ENCODE measurements around the gene PLA2R1. TPM values are rescaled to one million over a fixed set of nuclear protein-coding genes. Genes with fewer than 3 reads are reported as not detected.

PLA2R1 gene
- polyA plus RNA-seq, 4 donors: 3.3 to 24.6 (median 4.3) TPM

GRCh38 chr2:159961451-159961850 is 101.0 kb downstream of the PLA2R1 start:
- DNase-seq (no peak), FAIRE-seq (no peak)
- Histone ChIP-seq H3K36me3 (ENCODE audit: control insufficient read depth in 3 of 3, insufficient read depth in 2 of 3, low read depth in 1 of 3, low read length in 3 of 3) (peaks cover 0 to 10% (median 9%) of the 10 kb centered on the region in 3 donors), H3K4me3 (ENCODE audit: low read depth in 1 of 3, low read length in 3 of 3) (no peak overlapping the region), H3K27ac (ENCODE audit: low read depth in 1 of 3, low read length in 2 of 3) (no peak overlapping the region), H3K4me1 (ENCODE audit: control insufficient read depth in 3 of 3, insufficient read depth in 2 of 3, low read depth in 1 of 3, low read length in 2 of 3) (no peaks in the 10 kb centered on the region), H3K27me3 (ENCODE audit: control insufficient read depth in 3 of 3, insufficient read depth in 3 of 3, low read length in 3 of 3) (no peaks in the 10 kb centered on the region), H3K9me3 (ENCODE audit: control insufficient read depth in 2 of 2, insufficient read depth in 1 of 2, low read depth in 1 of 2, low read length in 1 of 2) (no peaks in the 10 kb centered on the region)
- WGBS, 3 donors: 80 to 90% (median 86%) methylated on average over 4 of the region's 4 CpGs

GRCh38 chr2:159961037-159961436 is 101.4 kb downstream of the PLA2R1 start:
- WGBS, 3 donors: 85 to 90% (median 86%) methylated on average over 2 of the region's 2 CpGs
- Histone ChIP-seq H3K4me1 (ENCODE audit: control insufficient read depth in 3 of 3, insufficient read depth in 2 of 3, low read depth in 1 of 3, low read length in 2 of 3) (no peaks in the 10 kb centered on the region), H3K27me3 (ENCODE audit: control insufficient read depth in 3 of 3, insufficient read depth in 3 of 3, low read length in 3 of 3) (no peaks in the 10 kb centered on the region), H3K27ac (ENCODE audit: low read depth in 1 of 3, low read length in 2 of 3) (peak overlapping the region in 1 of 3 donors; percentile 34), H3K9me3 (ENCODE audit: control insufficient read depth in 2 of 2, insufficient read depth in 1 of 2, low read depth in 1 of 2, low read length in 1 of 2) (no peaks in the 10 kb centered on the region), H3K36me3 (ENCODE audit: control insufficient read depth in 3 of 3, insufficient read depth in 2 of 3, low read depth in 1 of 3, low read length in 3 of 3) (peaks cover 0 to 10% (median 9%) of the 10 kb centered on the region in 3 donors), H3K4me3 (ENCODE audit: low read depth in 1 of 3, low read length in 3 of 3) (no peak overlapping the region)
- DNase-seq (no peak), FAIRE-seq (no peak)

GRCh38 chr2:159960414-159960813 is 102.0 kb downstream of the PLA2R1 start:
- no peak for DNase-seq
- Histone ChIP-seq H3K27me3 (ENCODE audit: control insufficient read depth in 3 of 3, insufficient read depth in 3 of 3, low read length in 3 of 3) (no peaks in the 10 kb centered on the region), H3K4me3 (ENCODE audit: low read depth in 1 of 3, low read length in 3 of 3) (no peak overlapping the region), H3K4me1 (ENCODE audit: control insufficient read depth in 3 of 3, insufficient read depth in 2 of 3, low read depth in 1 of 3, low read length in 2 of 3) (no peaks in the 10 kb centered on the region), H3K36me3 (ENCODE audit: control insufficient read depth in 3 of 3, insufficient read depth in 2 of 3, low read depth in 1 of 3, low read length in 3 of 3) (peaks cover 0 to 7% (median 6%) of the 10 kb centered on the region in 3 donors), H3K9me3 (ENCODE audit: control insufficient read depth in 2 of 2, insufficient read depth in 1 of 2, low read depth in 1 of 2, low read length in 1 of 2) (no peaks in the 10 kb centered on the region), H3K27ac (ENCODE audit: low read depth in 1 of 3, low read length in 2 of 3) (no peak overlapping the region)
- FAIRE-seq: no peak
- 86 to 91% (median 89%) methylated on average over 2 of the region's 2 CpGs for WGBS, 3 donors

- DNase-seq (no peak), FAIRE-seq (no peak)
- Histone ChIP-seq H3K4me1 (ENCODE audit: control insufficient read depth in 3 of 3, insufficient read depth in 2 of 3, low read depth in 1 of 3, low read length in 2 of 3) (no peaks in the 10 kb centered on the region), H3K36me3 (ENCODE audit: control insufficient read depth in 3 of 3, insufficient read depth in 2 of 3, low read depth in 1 of 3, low read length in 3 of 3) (peaks cover 0 to 9% (median 6%) of the 10 kb centered on the region in 3 donors), H3K27me3 (ENCODE audit: control insufficient read depth in 3 of 3, insufficient read depth in 3 of 3, low read length in 3 of 3) (no peaks in the 10 kb centered on the region), H3K4me3 (ENCODE audit: low read depth in 1 of 3, low read length in 3 of 3) (no peak overlapping the region), H3K9me3 (ENCODE audit: control insufficient read depth in 2 of 2, insufficient read depth in 1 of 2, low read depth in 1 of 2, low read length in 1 of 2) (no peaks in the 10 kb centered on the region), H3K27ac (ENCODE audit: low read depth in 1 of 3, low read length in 2 of 3) (no peak overlapping the region)
- 52 to 84% (median 78%) methylated on average over 3 of the region's 3 CpGs for WGBS, 3 donors
Measured at GRCh38 chr2:159959136-159959535, 103.3 kb downstream of the PLA2R1 start.

- Histone ChIP-seq H3K4me3 (ENCODE audit: low read depth in 1 of 3, low read length in 3 of 3) (no peak overlapping the region), H3K36me3 (ENCODE audit: control insufficient read depth in 3 of 3, insufficient read depth in 2 of 3, low read depth in 1 of 3, low read length in 3 of 3) (peaks cover 0 to 11% (median 7%) of the 10 kb centered on the region in 3 donors), H3K4me1 (ENCODE audit: control insufficient read depth in 3 of 3, insufficient read depth in 2 of 3, low read depth in 1 of 3, low read length in 2 of 3) (no peaks in the 10 kb centered on the region), H3K27me3 (ENCODE audit: control insufficient read depth in 3 of 3, insufficient read depth in 3 of 3, low read length in 3 of 3) (no peaks in the 10 kb centered on the region), H3K27ac (ENCODE audit: low read depth in 1 of 3, low read length in 2 of 3) (no peak overlapping the region), H3K9me3 (ENCODE audit: control insufficient read depth in 2 of 2, insufficient read depth in 1 of 2, low read depth in 1 of 2, low read length in 1 of 2) (no peaks in the 10 kb centered on the region)
- 68 to 90% (median 89%) methylated on average over 2 of the region's 2 CpGs for WGBS, 3 donors
- FAIRE-seq (no peak), DNase-seq (no peak)
Measured at GRCh38 chr2:159953136-159953823, 109.1 kb downstream of the PLA2R1 start.

- WGBS, 3 donors: 40 to 76% (median 73%) methylated on average over 1 of the region's 1 CpG
Measured at GRCh38 chr2:159946326-159946999, 116.0 kb downstream of the PLA2R1 start.

GRCh38 chr2:159944874-159945273 is 117.5 kb downstream of the PLA2R1 start:
- H3K4me3 ChIP-seq (ENCODE audit: low read depth in 1 of 3, low read length in 3 of 3): no peak overlapping the region
- WGBS, 3 donors: 88 to 95% (median 88%) methylated on average over 2 of the region's 2 CpGs
- FAIRE-seq (no peak), DNase-seq (no peak)
- no peaks in the 10 kb centered on the region for H3K27me3 ChIP-seq (ENCODE audit: control insufficient read depth in 3 of 3, insufficient read depth in 3 of 3, low read length in 3 of 3)
- peaks cover 0 to 2% (median 2%) of the 10 kb centered on the region in 3 donors for H3K36me3 ChIP-seq (ENCODE audit: control insufficient read depth in 3 of 3, insufficient read depth in 2 of 3, low read depth in 1 of 3, low read length in 3 of 3)
- no peak overlapping the region for H3K27ac ChIP-seq (ENCODE audit: low read depth in 1 of 3, low read length in 2 of 3)
- no peaks in the 10 kb centered on the region for H3K9me3 ChIP-seq (ENCODE audit: control insufficient read depth in 2 of 2, insufficient read depth in 1 of 2, low read depth in 1 of 2, low read length in 1 of 2)
- no peaks in the 10 kb centered on the region for H3K4me1 ChIP-seq (ENCODE audit: control insufficient read depth in 3 of 3, insufficient read depth in 2 of 3, low read depth in 1 of 3, low read length in 2 of 3)

More at GRCh38 chr2:159946326-159946999, 116.0 kb downstream of the PLA2R1 start:
- no peak overlapping the region for H3K27ac ChIP-seq (ENCODE audit: low read depth in 1 of 3, low read length in 2 of 3)
- FAIRE-seq: no peak
- H3K4me1 ChIP-seq (ENCODE audit: control insufficient read depth in 3 of 3, insufficient read depth in 2 of 3, low read depth in 1 of 3, low read length in 2 of 3): no peaks in the 10 kb centered on the region
- H3K36me3 ChIP-seq (ENCODE audit: control insufficient read depth in 3 of 3, insufficient read depth in 2 of 3, low read depth in 1 of 3, low read length in 3 of 3): peaks cover 0 to 4% (median 2%) of the 10 kb centered on the region in 3 donors
- no peaks in the 10 kb centered on the region for H3K27me3 ChIP-seq (ENCODE audit: control insufficient read depth in 3 of 3, insufficient read depth in 3 of 3, low read length in 3 of 3)
- H3K4me3 ChIP-seq (ENCODE audit: low read depth in 1 of 3, low read length in 3 of 3): no peak overlapping the region
- H3K9me3 ChIP-seq (ENCODE audit: control insufficient read depth in 2 of 2, insufficient read depth in 1 of 2, low read depth in 1 of 2, low read length in 1 of 2): no peaks in the 10 kb centered on the region
- DNase-seq: no peak

- H3K9me3 ChIP-seq (ENCODE audit: control insufficient read depth in 2 of 2, insufficient read depth in 1 of 2, low read depth in 1 of 2, low read length in 1 of 2): no peaks in the 10 kb centered on the region
- no peak overlapping the region for H3K4me3 ChIP-seq (ENCODE audit: low read depth in 1 of 3, low read length in 3 of 3)
- H3K36me3 ChIP-seq (ENCODE audit: control insufficient read depth in 3 of 3, insufficient read depth in 2 of 3, low read depth in 1 of 3, low read length in 3 of 3): peaks cover 0 to 7% (median 2%) of the 10 kb centered on the region in 3 donors
- H3K27ac ChIP-seq (ENCODE audit: low read depth in 1 of 3, low read length in 2 of 3): no peak overlapping the region
- DNase-seq (no peak), FAIRE-seq (no peak)
- H3K4me1 ChIP-seq (ENCODE audit: control insufficient read depth in 3 of 3, insufficient read depth in 2 of 3, low read depth in 1 of 3, low read length in 2 of 3): no peaks in the 10 kb centered on the region
- WGBS, 3 donors: 26 to 37% (median 29%) methylated on average over 1 of the region's 1 CpG
- no peaks in the 10 kb centered on the region for H3K27me3 ChIP-seq (ENCODE audit: control insufficient read depth in 3 of 3, insufficient read depth in 3 of 3, low read length in 3 of 3)
Measured at GRCh38 chr2:159942146-159942545, 120.3 kb downstream of the PLA2R1 start.
